Tracheal epithelial cell (primary cell): ENCODE measurements around the gene SLC30A1. TPM values are rescaled to one million over a fixed set of nuclear protein-coding genes. Genes with fewer than 3 reads are reported as not detected.

Experiments used
- total RNA-seq: library from RNA; depleted of rRNA; stranded (reverse); fragments of >200 nt; gene quantifications from 2 replicates; pipeline ENCODE4 v1.2.1, GENCODE V29; 2014

SLC30A1 gene
- 27.5 and 29.0 TPM in 2 replicates for total RNA-seq

GRCh38 chr1:211578640-211579439 lies at the start of gene SLC30A1:
TSS of gene SLC30A1 (minus strand) at chr1:211579161. CDS start at chr1:211578612, 549 bp downstream.

Other genes with a start within 250 kb of the SLC30A1 start
- under 0.01 TPM in 1 of 2 replicates, not detected in the other for gene RD3, start 87.0 kb downstream of the SLC30A1 start, total RNA-seq
- 0.43 and 4.8 TPM in 2 replicates for gene NEK2, start 96.5 kb upstream of the SLC30A1 start, total RNA-seq